HG02642 (cell line): ENCODE measurements around the gene TLR10.
A peak's percentile ranks its signal among the peaks of the same experiment; 100 is the strongest.

Experiments
- ATAC-seq: cut with Tn5 transposase; IDR thresholded peaks from one replicate; pipeline ENCODE4 v1.9.1; 2021; ENCODE audit warnings: mild to moderate bottlenecking; ENCODE audit not compliant: unreplicated experiment, poor library complexity

The TLR10 gene

GRCh38 chr4:38738940-38739803 lies 43.6 kb downstream of the TLR10 start:
- no peak for ATAC-seq

DNA sequence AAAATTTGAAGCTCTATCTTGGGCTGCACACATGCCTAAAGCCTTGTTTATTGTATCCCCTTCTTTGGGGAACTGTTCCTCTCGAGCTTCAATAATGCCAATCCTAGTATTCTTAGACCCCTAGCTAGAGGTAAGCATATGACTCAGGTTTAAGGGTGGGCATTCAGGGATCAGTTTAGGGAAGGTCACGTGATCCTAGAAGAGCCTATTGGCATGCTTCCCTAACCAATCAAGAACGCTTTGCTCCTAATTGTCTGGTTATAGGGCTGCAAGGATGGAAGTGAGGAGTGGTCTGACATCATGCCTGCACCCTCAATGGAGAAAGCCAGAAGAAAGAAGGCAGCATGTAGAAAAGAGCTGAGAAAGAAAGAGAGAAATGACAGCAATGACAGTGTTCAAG lies 46.9 kb downstream of the TLR10 start:
- ATAC-seq = no peak

- ATAC-seq = no peak
Measured at GRCh38 chr4:38734911-38735310, 47.9 kb downstream of the TLR10 start.

DNA sequence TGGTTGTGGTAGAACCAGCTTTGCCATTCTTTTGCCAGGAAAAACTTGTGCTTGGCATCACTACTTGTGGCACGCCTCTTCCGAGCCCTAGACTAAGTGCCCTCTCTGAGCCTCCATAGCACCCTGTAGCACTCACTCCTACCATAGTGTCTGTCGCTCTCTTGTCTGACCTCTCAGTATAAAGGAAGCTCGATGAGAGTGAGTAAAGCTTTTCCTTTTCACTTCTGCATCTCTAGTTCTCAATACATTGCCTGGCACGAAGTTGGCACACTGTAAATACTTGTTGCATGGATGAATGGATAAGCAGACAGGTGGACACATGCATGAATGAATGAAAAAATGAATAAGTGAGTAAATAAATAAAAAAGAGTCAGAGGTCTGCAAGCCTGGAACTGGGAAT lies 48.3 kb downstream of the TLR10 start:
- no peak for ATAC-seq

DNA sequence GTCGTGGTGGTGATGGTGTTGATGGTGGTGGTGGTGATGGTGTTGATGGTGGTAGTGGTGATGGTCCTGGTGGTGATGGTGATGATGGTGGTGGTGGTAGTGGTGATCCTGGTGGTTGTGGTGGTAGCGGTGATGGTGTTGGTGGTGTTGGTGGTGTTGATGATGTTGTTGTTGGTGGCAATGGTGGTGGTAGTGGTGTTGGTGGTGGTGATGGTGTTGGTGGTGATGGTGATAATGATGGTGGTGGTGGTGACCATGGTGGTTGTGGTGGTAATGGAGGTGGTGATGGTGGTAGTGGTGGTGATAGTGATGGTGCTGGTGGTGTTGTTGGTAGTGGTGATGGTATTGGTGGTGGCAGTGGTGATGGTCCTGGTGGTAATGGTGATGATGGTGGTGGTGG lies 49.1 kb downstream of the TLR10 start:
- ATAC-seq = no peak

- peak; percentile 88 for ATAC-seq
Measured at GRCh38 chr4:38730830-38731646, 51.8 kb downstream of the TLR10 start.

DNA sequence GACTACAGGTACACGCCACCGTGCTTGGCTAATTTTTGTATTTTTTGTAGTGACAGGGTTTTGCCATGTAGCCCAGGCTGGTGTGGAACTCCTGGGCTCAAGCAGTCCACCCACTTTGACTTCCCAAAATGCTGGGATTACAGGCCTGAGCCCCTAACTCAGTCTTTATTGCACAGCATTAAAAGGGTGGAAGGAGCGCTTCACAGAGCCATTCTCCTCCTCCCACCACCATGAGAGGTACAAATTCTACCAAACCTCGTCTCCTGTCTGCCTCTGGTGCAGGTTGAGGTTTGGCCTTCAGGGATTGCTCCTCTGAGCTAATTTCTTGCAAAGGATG lies 52.3 kb downstream of the TLR10 start:
- ATAC-seq = no peak

- no peak for ATAC-seq
Measured at GRCh38 chr4:38728631-38729141, 54.1 kb downstream of the TLR10 start.

GRCh38 chr4:38724475-38724808 lies 58.3 kb downstream of the TLR10 start:
- ATAC-seq = no peak

- ATAC-seq = no peak
Measured at GRCh38 chr4:38723726-38724474, 58.9 kb downstream of the TLR10 start.

- no peak for ATAC-seq
Measured at GRCh38 chr4:38723114-38723513, 59.7 kb downstream of the TLR10 start.
